GM12801 (cell line): Measurements from ENCODE around the gene PHACTR3.

Experiments used
- TF ChIP-seq, protein P1 (sequence below): IDR thresholded peaks from one replicate; pipeline ENCODE4 v1.5.1; 2011; ENCODE audit warnings: control low read depth; ENCODE audit not compliant: insufficient read length; ENCODE audit errors: extremely low read depth

PHACTR3 gene

DNA sequence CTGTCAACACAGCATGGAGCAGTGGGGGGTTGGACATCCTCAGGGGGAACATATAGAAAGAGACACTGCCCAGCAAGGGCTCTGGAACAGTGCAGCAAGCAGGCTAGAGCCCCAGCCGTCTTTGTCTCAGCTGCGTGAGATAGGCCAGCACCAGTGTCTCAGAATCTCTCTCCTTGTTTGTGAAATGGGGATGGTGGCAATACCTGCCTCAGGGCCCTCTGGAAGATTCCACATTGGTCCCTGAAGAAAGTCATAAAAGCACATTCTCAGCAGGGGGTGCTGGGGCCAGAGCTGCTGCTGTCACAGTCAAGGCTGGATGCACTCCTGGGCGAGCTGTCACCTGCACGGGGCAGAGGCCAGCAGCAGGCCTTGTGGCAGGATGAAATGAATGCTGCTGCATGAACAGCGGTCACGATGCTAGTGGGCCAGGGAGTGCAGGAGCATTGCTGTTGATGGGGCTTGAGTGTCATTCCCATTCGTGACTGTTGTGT, 207.4 kb downstream of the PHACTR3 start:
- TF ChIP-seq, protein P1, sequence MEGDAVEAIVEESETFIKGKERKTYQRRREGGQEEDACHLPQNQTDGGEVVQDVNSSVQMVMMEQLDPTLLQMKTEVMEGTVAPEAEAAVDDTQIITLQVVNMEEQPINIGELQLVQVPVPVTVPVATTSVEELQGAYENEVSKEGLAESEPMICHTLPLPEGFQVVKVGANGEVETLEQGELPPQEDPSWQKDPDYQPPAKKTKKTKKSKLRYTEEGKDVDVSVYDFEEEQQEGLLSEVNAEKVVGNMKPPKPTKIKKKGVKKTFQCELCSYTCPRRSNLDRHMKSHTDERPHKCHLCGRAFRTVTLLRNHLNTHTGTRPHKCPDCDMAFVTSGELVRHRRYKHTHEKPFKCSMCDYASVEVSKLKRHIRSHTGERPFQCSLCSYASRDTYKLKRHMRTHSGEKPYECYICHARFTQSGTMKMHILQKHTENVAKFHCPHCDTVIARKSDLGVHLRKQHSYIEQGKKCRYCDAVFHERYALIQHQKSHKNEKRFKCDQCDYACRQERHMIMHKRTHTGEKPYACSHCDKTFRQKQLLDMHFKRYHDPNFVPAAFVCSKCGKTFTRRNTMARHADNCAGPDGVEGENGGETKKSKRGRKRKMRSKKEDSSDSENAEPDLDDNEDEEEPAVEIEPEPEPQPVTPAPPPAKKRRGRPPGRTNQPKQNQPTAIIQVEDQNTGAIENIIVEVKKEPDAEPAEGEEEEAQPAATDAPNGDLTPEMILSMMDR: no peak

DNA sequence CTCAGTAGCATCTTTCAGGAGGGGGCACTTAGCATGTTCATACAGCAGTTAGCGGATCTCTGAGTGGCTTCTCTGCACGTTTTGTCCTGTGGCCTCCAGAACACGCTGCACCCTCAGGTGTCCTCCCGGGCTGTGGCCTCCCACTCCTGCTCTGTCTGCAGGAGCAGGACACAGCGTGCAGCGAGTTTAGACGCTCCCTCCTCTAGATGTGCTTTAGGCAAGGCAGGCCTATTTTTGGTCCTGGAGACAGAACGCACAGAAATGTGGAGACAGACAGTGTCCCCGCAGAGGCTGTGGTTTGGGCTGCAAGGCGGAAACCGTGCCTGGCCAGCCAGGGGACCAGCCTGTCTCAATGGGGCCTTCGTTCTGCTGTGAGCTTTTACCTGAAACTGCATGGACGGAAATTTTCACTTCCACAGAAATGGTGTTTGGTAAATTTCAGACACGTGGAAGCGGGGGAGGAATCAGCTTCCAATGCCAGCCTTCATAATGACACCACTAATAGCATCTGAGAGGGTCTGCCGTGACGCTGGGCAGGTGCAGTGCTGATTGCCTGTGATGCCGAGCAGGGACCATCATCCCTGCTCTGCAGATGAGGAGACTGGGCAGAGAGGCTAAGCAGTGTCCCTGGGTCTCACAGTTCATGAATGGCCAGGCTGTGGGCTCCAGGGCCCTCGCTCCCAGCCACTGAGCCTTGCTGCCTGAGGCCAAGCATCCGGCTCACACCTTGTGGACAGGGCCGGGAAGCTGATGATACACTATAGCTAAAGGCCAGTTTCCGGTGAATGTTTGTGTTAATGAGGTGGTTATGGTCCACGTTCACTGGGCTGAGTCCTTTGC, 208.2 kb downstream of the PHACTR3 start:
- TF ChIP-seq, protein P1: no peak

DNA sequence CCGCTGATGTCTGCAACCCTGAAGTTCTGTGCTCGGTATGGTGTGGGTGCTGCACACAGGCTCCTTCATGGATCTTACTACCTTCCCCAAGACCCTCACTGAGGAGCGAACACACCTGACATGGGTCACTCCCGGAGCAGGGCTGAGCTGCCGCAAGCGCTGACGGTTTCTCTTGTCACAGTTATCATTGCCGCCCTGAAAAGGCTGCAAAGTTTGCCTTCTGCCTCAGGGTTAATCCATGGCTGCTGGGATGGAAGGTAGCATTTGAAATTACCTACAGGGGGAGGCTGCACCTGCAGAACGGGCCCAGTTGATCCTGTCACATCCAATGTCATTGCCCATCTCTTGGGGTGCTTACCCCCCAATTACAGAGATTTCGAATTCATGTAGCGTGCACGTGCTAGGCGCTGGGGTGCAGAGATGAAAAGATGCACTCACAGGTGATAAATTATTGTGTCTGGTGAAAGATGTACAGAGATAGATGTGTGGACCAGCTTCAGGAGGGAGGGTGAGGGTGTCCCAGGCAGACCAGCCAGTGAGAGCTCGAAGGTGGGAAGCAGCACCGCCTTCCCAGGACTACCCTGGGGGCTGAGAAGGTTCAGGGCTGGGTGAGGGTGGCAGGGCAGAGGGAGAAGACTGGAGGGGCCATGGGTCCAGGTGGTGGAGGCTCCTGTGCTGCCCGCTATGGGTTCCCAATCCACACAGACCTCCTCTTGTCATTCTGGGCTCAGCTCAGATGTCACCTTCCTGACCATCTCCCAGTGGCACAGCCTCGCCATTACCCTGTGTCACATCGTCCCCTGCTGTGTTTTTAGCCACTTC, 209.0 kb downstream of the PHACTR3 start:
- TF ChIP-seq, protein P1: no peak

DNA sequence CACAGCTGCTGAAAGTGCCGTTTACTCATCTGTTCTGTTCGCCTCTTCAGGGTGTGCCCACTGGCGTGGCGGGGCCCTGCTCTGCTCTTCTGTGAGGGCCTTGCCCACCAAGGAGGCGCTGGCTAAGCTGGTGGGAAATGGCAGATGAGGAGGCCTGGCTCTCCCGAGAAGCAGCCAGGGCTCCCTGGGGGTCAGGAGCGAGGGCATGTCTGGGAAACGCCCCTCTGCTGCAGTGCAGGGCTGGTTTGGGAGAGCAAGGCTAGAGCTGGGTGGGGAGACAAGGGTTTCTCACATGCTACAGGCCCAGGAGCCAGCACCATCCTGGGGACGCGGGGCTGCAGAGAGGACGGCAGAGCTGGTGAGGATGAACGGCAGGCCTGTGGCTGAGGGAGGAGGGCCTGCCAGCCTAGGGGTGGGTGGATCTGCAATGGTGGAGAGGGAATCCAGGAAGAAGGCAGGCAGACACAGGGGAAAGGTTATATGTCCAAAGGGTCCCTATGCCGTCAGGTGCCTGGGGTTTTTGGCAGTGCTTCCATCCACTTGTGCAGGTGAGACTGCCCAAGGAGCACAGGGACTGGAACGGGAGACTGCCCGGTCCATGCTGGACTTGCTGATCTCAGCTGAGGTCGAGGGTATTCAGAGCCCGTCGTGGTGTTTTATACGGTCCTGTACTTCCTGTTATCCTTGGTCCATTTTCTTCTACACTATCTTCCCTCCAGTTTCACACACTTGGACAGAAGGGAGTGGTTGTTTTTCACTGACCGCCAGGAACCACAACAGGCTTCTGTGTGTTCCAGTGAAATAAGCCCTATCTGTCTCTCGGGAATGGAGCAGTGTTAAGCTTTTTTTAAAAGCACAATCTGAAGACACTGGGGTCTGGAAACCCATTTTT, 209.9 kb downstream of the PHACTR3 start:
- TF ChIP-seq, protein P1: no peak

DNA sequence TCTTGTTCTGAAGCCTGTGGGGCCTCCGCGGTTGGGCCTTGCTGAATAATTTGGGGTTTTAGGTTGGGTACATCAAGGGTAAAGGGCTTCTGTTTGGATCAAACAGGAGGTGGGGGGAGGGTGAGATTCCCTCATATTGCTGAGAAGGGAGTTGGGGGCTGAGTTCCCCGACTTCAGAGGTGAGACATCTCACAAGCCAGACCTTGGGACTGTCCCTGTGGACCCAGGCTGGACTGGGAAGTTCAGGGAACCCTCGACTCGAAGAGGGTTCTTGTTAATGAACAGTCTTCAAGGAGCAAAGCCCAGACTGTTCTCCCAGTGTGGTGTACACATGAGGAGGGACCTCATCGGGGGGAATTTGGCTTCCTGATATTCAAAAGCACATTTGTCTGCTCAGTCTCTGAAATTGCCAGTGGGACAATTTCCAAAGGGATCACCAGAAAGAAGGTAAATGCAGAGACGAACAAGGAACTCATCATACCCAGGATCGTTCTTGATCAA, 210.6 kb downstream of the PHACTR3 start:
- TF ChIP-seq, protein P1: no peak

GRCh38 chr20:59816146-59816738, 211.9 kb downstream of the PHACTR3 start:
- TF ChIP-seq, protein P1: no peak
